Measurements from ENCODE around the gene SLAMF8. TPM values are rescaled to one million over a fixed set of nuclear protein-coding genes. Genes with fewer than 3 reads are reported as not detected.

SLAMF8 gene
- total RNA-seq, 1 experiment from 2014 or later: not detected

GRCh38 chr1:159879136-159879535 lies 52.5 kb downstream of the SLAMF8 start:
- ChIA-PET CTCF (interaction anchor here (0.5 kb wide), 1 partner anchor 1883 kb away, joined by 8 read pairs; no protein-coding TSS in a partner anchor), POLR2A (no interaction called here)
- H3K36me3 ChIP-seq (ENCODE audit: control insufficient read depth, insufficient read depth, low read length): no peaks in the 10 kb centered on the region
- BruUV-seq (replicated peaks): no TSS peak
- H3K9me3 ChIP-seq (ENCODE audit: control insufficient read depth, insufficient read depth, low read depth, low read length): no peaks in the 10 kb centered on the region
- in situ Hi-C loops (cut with HindIII; ENCODE audit: low pct_unique_long_range_greater_than_20kb, low sequenced_read_pairs) (no loop called here), intact Hi-C loops (cut with micrococcal nuclease; ENCODE audit: unreplicated experiment) (no loop called here)
- H3K4me3 ChIP-seq (ENCODE audit: low read depth in 2 of 2, low read length in 2 of 2): no peak overlapping the region
- H3K27me3 ChIP-seq (ENCODE audit: control insufficient read depth, insufficient read depth, low read length): no peaks in the 10 kb centered on the region
- no peak for DNase-seq (ENCODE audit: low read depth, low spot score)
- H3K4me1 ChIP-seq (ENCODE audit: control insufficient read depth, insufficient read depth, low read length): no peaks in the 10 kb centered on the region
- no peak for ATAC-seq
- TF ChIP-seq POLR2AphosphoS5 (IDR thresholded peaks at IDR 0.05; ENCODE audit: low read depth, low read length): no peak
- TF ChIP-seq, protein P1, sequence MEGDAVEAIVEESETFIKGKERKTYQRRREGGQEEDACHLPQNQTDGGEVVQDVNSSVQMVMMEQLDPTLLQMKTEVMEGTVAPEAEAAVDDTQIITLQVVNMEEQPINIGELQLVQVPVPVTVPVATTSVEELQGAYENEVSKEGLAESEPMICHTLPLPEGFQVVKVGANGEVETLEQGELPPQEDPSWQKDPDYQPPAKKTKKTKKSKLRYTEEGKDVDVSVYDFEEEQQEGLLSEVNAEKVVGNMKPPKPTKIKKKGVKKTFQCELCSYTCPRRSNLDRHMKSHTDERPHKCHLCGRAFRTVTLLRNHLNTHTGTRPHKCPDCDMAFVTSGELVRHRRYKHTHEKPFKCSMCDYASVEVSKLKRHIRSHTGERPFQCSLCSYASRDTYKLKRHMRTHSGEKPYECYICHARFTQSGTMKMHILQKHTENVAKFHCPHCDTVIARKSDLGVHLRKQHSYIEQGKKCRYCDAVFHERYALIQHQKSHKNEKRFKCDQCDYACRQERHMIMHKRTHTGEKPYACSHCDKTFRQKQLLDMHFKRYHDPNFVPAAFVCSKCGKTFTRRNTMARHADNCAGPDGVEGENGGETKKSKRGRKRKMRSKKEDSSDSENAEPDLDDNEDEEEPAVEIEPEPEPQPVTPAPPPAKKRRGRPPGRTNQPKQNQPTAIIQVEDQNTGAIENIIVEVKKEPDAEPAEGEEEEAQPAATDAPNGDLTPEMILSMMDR (IDR thresholded peaks at IDR 0.05): no peak
- no peak overlapping the region for H3K27ac ChIP-seq (ENCODE audit: low read length)

DNA sequence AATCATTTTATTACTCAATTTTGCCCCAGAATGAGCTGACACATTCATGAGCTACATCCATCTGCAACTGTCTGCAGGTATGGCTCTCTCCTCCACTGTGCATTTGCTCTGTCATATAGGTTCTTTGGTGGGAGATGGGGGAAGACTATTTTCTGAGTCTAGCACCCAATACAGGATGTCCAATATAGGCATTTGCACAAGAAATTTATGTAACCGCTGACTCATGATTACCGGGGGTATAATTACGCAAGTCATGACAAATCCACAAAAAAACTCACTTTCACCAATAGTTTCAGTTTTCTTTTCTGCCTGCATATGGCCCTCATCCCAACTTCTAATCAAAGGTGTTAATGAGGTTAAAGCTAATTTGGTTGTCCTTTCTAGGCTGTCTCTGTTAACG lies 53.3 kb downstream of the SLAMF8 start:
- BruUV-seq (replicated peaks): no TSS peak
- H3K4me3 ChIP-seq (ENCODE audit: low read depth in 2 of 2, low read length in 2 of 2): no peak overlapping the region
- no peaks in the 10 kb centered on the region for H3K27me3 ChIP-seq (ENCODE audit: control insufficient read depth, insufficient read depth, low read length)
- ChIA-PET CTCF (no interaction called here), POLR2A (no interaction called here)
- H3K36me3 ChIP-seq (ENCODE audit: control insufficient read depth, insufficient read depth, low read length): no peaks in the 10 kb centered on the region
- no peak for TF ChIP-seq REST (IDR thresholded peaks at IDR 0.05; ENCODE audit: insufficient read depth in 1 of 2, low read depth in 2 of 2, low read length in 1 of 2)
- no peak for TF ChIP-seq POLR2AphosphoS5 (IDR thresholded peaks at IDR 0.05; ENCODE audit: low read depth, low read length)
- TF ChIP-seq SIN3A (IDR thresholded peaks at IDR 0.05; ENCODE audit: borderline replicate concordance, insufficient read depth, low read depth, low read length): no peak
- no peak for TF ChIP-seq TCF7L2 (IDR thresholded peaks at IDR 0.05; ENCODE audit: low read depth, low read length)
- TF ChIP-seq, protein P1 (IDR thresholded peaks at IDR 0.05): no peak
- in situ Hi-C loops (cut with HindIII; ENCODE audit: low pct_unique_long_range_greater_than_20kb, low sequenced_read_pairs) (no loop called here), intact Hi-C loops (cut with micrococcal nuclease; ENCODE audit: unreplicated experiment) (no loop called here)
- DNase-seq (ENCODE audit: low read depth, low spot score) (no peak), ATAC-seq (no peak)
- H3K4me1 ChIP-seq (ENCODE audit: control insufficient read depth, insufficient read depth, low read length): no peaks in the 10 kb centered on the region
- H3K27ac ChIP-seq (ENCODE audit: low read length): no peak overlapping the region
- H3K9me3 ChIP-seq (ENCODE audit: control insufficient read depth, insufficient read depth, low read depth, low read length): no peaks in the 10 kb centered on the region

- ATAC-seq: no peak
- Histone ChIP-seq H3K4me1 (ENCODE audit: control insufficient read depth, insufficient read depth, low read length) (no peaks in the 10 kb centered on the region), H3K27ac (ENCODE audit: low read length) (no peak overlapping the region), H3K27me3 (ENCODE audit: control insufficient read depth, insufficient read depth, low read length) (no peaks in the 10 kb centered on the region), H3K9me3 (ENCODE audit: control insufficient read depth, insufficient read depth, low read depth, low read length) (no peaks in the 10 kb centered on the region), H3K4me3 (ENCODE audit: low read depth in 2 of 2, low read length in 2 of 2) (no peak overlapping the region), H3K36me3 (ENCODE audit: control insufficient read depth, insufficient read depth, low read length) (no peaks in the 10 kb centered on the region)
- CTCF ChIA-PET: no interaction called here
- DNase-seq (ENCODE audit: low read depth, low spot score): no peak
- intact Hi-C loops (cut with micrococcal nuclease; ENCODE audit: unreplicated experiment) (no loop called here), in situ Hi-C loops (cut with HindIII; ENCODE audit: low pct_unique_long_range_greater_than_20kb, low sequenced_read_pairs) (no loop called here)
- no TSS peak for BruUV-seq (replicated peaks)
- TF ChIP-seq SIN3A (IDR thresholded peaks at IDR 0.05; ENCODE audit: borderline replicate concordance, insufficient read depth, low read depth, low read length) (no peak), TCF7L2 (IDR thresholded peaks at IDR 0.05; ENCODE audit: low read depth, low read length) (no peak), REST (IDR thresholded peaks at IDR 0.05; ENCODE audit: insufficient read depth in 1 of 2, low read depth in 2 of 2, low read length in 1 of 2) (no peak), POLR2AphosphoS5 (IDR thresholded peaks at IDR 0.05; ENCODE audit: low read depth, low read length) (no peak)
- TF ChIP-seq, protein P1 (IDR thresholded peaks at IDR 0.05): no peak
- POLR2A ChIA-PET: no interaction called here
Observed at GRCh38 chr1:159880430-159880829, 53.8 kb downstream of the SLAMF8 start.

Measured in Panc1 (cell line).